Type B pancreatic cell (in vitro differentiated cells): ENCODE results near the gene RHOF. TPM values are rescaled to one million over a fixed set of nuclear protein-coding genes. Genes with fewer than 3 reads are reported as not detected.

Experiments used
- DNase-seq: peaks from one replicate; pipeline ENCODE4 v3.0.0; 2021; ENCODE audit warnings: mixed read lengths; ENCODE audit not compliant: unreplicated experiment; ENCODE audit errors: extremely low spot score
- H3K27ac Mint-ChIP-seq: 2 replicates; pipeline ENCODE4 v1.8.0; 2021; ENCODE audit warnings: mild to moderate bottlenecking, mixed read lengths
- H3K27me3 Mint-ChIP-seq: 2 replicates; pipeline ENCODE4 v1.8.0; 2021; ENCODE audit warnings: mixed read lengths
- H3K36me3 Mint-ChIP-seq: 2 replicates; pipeline ENCODE4 v1.8.0; 2021; ENCODE audit warnings: mixed read lengths
- H3K4me1 Mint-ChIP-seq: one replicate; pipeline ENCODE4 v1.8.0; 2021; ENCODE audit warnings: mixed read lengths; ENCODE audit not compliant: unreplicated experiment
- H3K4me3 Mint-ChIP-seq: 2 replicates; pipeline ENCODE4 v1.8.0; 2021; ENCODE audit warnings: mild to moderate bottlenecking, mixed read lengths
- H3K9me3 Mint-ChIP-seq: 2 replicates; pipeline ENCODE4 v1.8.0; 2021; ENCODE audit warnings: mixed read lengths
- total RNA-seq: library from RNA; stranded (reverse); gene quantifications from 2 replicates; pipeline ENCODE4 v1.2.1, GENCODE V29; 2021; ENCODE audit warnings: low replicate concordance
- TF ChIP-seq, protein P1 (sequence below): fragments of 200-600 bp; sonication (generic); conservative IDR thresholded peaks from 2 replicates; pipeline ENCODE4 v1.5.0; 2021; ENCODE audit warnings: antibody characterized with exemption, mild to moderate bottlenecking

Gene RHOF
- total RNA-seq, 1 donor from 2014 or later, result 26.0 TPM

DNA sequence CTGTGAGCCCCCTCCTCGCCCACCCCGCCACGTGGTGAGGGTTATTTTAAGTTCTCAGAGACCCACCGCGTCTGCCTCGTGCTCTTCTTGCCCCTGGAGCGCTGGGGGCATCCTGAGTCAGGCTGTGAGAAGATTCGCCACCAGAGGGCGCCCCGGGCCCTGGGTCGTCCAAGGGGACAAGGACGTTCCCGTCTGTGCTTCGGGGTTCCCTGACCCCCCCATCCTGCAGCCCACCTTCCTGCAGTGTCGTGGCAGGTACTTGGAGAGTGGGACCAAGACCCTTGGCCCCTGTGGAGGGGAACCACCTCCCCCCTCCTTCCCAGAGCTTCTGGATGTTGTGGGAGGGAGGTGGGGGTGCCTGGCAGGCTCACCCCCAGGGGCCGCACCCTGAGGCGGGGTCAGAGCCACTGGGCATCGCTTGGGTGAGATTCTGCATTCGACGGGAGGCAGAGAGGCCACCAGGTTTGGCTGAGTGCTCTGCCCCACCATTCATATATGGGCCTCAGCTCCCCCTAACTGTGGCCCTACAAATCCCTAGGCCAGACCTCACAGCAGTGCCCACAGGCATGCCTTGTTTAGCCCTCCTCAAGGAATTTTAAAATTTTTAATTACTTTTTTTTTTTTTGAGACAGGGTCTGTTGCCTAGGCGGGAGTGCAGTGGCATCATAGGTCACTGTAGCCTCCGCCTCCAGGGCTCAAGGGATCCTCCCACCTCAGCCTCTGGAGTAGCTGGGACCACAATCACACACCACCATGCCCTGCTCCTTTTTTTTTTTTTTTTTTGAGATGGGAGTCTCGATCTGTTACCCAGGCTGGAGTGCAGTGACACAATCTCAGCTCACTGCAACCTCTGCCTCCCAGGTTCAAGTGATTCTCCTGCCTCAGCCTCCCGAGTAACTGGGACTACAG is 17.0 kb downstream of the RHOF start:
- TF ChIP-seq, protein P1, sequence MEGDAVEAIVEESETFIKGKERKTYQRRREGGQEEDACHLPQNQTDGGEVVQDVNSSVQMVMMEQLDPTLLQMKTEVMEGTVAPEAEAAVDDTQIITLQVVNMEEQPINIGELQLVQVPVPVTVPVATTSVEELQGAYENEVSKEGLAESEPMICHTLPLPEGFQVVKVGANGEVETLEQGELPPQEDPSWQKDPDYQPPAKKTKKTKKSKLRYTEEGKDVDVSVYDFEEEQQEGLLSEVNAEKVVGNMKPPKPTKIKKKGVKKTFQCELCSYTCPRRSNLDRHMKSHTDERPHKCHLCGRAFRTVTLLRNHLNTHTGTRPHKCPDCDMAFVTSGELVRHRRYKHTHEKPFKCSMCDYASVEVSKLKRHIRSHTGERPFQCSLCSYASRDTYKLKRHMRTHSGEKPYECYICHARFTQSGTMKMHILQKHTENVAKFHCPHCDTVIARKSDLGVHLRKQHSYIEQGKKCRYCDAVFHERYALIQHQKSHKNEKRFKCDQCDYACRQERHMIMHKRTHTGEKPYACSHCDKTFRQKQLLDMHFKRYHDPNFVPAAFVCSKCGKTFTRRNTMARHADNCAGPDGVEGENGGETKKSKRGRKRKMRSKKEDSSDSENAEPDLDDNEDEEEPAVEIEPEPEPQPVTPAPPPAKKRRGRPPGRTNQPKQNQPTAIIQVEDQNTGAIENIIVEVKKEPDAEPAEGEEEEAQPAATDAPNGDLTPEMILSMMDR, result peak; percentile 84
- Mint-ChIP-seq H3K4me3 (no peak overlapping the region), H3K4me1 (peaks cover 7% of the 10 kb centered on the region), H3K27ac (no peak overlapping the region), H3K36me3 (no peaks in the 10 kb centered on the region), H3K9me3 (no peaks in the 10 kb centered on the region), H3K27me3 (no peaks in the 10 kb centered on the region)
- DNase-seq, result peak; percentile 88

DNA sequence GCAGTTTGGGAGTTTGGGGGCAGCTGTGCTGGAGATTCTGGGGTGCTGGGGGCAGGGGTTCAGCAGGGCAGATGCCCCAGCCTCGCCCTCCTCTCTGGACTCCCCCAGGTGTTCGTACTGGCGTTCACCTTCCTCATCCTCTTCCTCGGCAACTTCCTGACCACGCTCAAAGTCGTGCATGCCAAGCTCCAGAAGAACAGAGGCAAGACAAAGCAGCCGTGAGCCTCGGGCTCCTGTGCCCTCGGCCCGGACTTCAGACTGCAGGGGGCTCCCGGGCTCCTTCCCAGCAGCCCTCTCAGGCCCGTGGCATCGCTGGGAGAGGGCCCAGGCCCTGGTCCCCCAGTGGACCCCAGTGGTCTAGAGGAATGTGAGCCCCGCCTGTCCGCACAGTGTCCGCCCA is 18.0 kb downstream of the RHOF start:
- Mint-ChIP-seq H3K4me1 (peaks cover 8% of the 10 kb centered on the region), H3K9me3 (no peaks in the 10 kb centered on the region), H3K27ac (no peak overlapping the region), H3K36me3 (no peaks in the 10 kb centered on the region), H3K4me3 (no peak overlapping the region), H3K27me3 (no peaks in the 10 kb centered on the region)
- TF ChIP-seq, protein P1, result no peak
- no peak for DNase-seq

DNA sequence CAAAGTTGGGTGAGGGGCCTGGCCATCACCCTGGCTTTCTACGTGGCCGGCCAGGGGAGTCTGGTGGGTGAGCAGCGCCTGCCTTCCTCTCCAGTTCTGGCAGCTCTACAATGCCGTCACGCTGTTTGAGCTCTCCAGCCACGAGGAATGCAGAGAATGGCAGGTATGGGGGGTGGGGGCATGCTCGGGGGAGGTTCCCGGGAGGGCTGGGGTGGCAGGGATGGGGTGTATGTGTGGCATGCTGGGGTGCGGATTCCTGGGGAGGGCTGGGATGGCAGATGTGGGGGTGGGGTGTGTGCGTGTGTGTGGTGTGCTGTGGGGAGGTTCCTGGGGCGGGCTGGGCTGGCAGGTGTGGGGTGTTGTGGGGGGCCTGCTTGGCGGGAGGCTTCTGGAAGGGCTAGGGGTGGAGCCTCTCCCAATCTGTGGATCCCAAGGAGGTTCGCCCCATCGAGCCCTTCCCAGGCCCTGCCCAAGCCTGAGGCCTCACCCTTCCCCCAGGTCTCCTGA is 18.5 kb downstream of the RHOF start:
- H3K9me3 Mint-ChIP-seq, result no peaks in the 10 kb centered on the region
- H3K4me3 Mint-ChIP-seq, result no peak overlapping the region
- H3K36me3 Mint-ChIP-seq, result no peaks in the 10 kb centered on the region
- DNase-seq, result no peak
- peaks cover 13% of the 10 kb centered on the region for H3K4me1 Mint-ChIP-seq
- TF ChIP-seq, protein P1, result no peak
- H3K27ac Mint-ChIP-seq, result no peak overlapping the region
- no peaks in the 10 kb centered on the region for H3K27me3 Mint-ChIP-seq

DNA sequence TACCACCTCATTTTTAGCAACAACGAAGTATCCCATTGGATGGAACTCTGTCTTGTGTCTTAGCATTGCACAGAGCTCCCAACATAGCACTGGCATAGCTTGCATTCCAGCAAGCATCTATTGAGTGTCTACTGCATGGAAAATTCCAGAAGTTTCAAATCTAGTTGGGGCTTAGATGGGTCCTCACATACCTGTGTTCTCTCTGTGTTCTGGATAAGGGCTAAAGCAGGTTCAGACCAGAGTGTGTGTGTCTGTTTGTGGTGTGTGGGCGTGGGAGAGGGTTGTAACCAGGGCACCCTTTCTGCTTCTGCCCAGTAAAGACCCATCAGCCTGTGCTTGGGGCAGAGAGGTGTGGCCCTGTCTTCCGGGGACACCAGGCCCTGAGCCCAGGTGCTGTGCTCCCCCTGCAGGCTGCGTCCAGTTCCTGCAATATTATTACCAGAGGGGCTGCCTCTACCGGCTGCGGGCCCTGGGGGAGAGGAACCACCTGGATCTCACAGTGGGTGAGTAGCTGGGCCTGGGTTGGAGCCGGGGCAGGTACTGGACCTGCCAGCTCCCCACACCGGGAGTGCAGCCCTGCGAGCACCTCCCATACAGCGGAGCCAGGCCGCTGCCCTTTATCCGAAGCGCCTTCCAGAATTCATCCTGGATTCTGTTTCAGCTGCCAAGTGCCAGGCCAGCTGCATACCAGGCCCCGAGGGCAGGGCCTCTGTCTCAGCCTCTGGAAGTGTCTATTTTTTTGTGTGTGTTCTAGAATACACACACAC is 20.3 kb downstream of the RHOF start:
- H3K9me3 Mint-ChIP-seq, result no peaks in the 10 kb centered on the region
- H3K27ac Mint-ChIP-seq, result no peak overlapping the region
- peaks cover 21% of the 10 kb centered on the region for H3K4me1 Mint-ChIP-seq
- DNase-seq, result no peak
- TF ChIP-seq, protein P1, result peak; percentile 83
- H3K27me3 Mint-ChIP-seq, result no peaks in the 10 kb centered on the region
- H3K36me3 Mint-ChIP-seq, result no peaks in the 10 kb centered on the region
- H3K4me3 Mint-ChIP-seq, result no peak overlapping the region

DNA sequence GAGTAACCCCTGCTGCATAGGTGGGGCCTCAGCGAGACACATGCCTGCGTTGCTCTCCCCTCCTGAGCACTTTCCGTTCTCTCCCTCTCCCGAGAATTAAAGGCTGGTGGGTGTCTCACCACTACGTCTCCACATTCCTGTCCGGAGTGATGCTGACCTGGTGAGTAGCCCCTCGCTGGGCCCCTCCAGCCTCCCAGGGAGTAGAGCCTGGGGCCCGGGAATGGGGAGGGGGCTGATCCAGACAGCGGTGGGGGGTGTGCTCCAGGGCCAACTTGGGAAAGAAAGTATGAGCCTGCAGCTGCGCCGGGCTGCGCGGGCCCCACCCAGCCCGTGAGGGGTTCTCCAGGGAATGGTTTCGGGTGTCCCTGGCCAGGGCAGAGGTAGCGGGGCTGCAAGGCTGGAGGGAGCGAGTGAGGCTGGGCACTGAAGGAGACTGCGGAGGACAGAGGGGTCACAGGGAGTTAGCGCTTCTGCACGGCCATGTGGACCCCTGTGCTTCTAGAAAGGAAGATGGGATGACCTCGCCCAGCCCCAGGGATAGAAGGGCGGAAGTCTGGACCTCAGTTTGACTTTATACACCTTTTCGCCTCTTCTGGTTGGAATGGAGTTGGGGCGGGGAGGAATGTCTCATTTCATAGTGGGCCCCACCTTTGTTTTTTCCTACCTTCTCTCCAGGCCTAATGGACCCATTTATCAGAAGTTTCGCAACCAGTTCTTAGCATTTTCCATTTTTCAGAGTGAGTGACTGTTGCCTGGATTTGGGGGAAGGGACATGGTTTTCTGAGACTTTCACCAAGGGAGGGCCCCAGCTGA is 22.5 kb downstream of the RHOF start:
- TF ChIP-seq, protein P1, result no peak
- Mint-ChIP-seq H3K4me1 (peaks cover 28% of the 10 kb centered on the region), H3K27me3 (no peaks in the 10 kb centered on the region), H3K27ac (no peak overlapping the region), H3K4me3 (no peak overlapping the region), H3K9me3 (no peaks in the 10 kb centered on the region), H3K36me3 (no peaks in the 10 kb centered on the region)
- DNase-seq, result no peak
